Sigmoid colon (tissue), 7 donors: ENCODE measurements around the gene PDE4DIP. TPM values are rescaled to one million over a fixed set of nuclear protein-coding genes. Genes with fewer than 3 reads are reported as not detected.
"Not testable (repeated sequence)": the region's sequence is repeated elsewhere in the genome, so short reads cannot be mapped to it uniquely, and the experiment has no call there.

Experiments
- DNase-seq: peaks from one replicate; pipeline ENCODE4 v3.0.0-alpha.2; 2019
- H3K27ac ChIP-seq, 4 donors: fragments of 200-600 bp; sonication (generic); one replicate each; pipeline ENCODE4 v1.5.1; 2016 to 2019; ENCODE audit warnings: mild to moderate bottlenecking in 1 of 4
- H3K27me3 ChIP-seq, 3 donors: fragments of 200-600 bp; sonication (generic); one replicate each; pipeline ENCODE4 v1.5.1; 2019; ENCODE audit warnings: mild to moderate bottlenecking in 1 of 3
- H3K36me3 ChIP-seq, 4 donors: fragments of 200-600 bp; sonication (generic); one replicate each; pipeline ENCODE4 v1.5.1; 2016 to 2019
- H3K4me1 ChIP-seq, 4 donors: fragments of 200-600 bp; sonication (generic); one replicate each; pipeline ENCODE4 v1.5.1; 2017 to 2019
- H3K4me3 ChIP-seq, 4 donors: fragments of 200-600 bp; sonication (generic); one replicate each; pipeline ENCODE4 v1.5.1; 2017 to 2019; ENCODE audit warnings: mild to moderate bottlenecking in 2 of 4, moderate library complexity in 1 of 4
- H3K9me3 ChIP-seq, 4 donors: fragments of 200-600 bp in 3 of 4; sonication (generic) in 3 of 4; one replicate each; pipeline versions ENCODE4 v1.5.1 to v1.6.1; 2013 to 2019
- WGBS, 2 donors: extraction: QIAGEN DNeasy Blood & Tissue Kit; methylation state at CpG; one replicate each; pipeline ENCODE4 v1.1.7; 2013; 5-methylcytosine and 5-hydroxymethylcytosine counted together
- intact Hi-C: fragments of 100-400 bp; cut with DNase I; formaldehyde crosslinking; loops from one replicate; pipeline ENCODE4 v1.15.1; 2023
- polyA plus RNA-seq, 3 donors: library from polyadenylated mRNA; stranded (reverse); fragments of 200-250 nt; gene quantifications; one replicate each; pipeline ENCODE4 v1.2.3, GENCODE V29; 2013
- total RNA-seq, 4 donors: library from RNA; depleted of rRNA; stranded (reverse); fragments of >200 nt; gene quantifications; one replicate each; pipeline ENCODE4 v1.1.0, GENCODE V29; 2016
- donor health status: healthy with polysubstance abuse.
- donor health status: Bipolar disorder and iron deficiency.
- donor health status: healthy.

PDE4DIP gene
- total and polyA plus RNA-seq, 7 donors = 16.8 to 59.5 (median 29.0) TPM

DNA sequence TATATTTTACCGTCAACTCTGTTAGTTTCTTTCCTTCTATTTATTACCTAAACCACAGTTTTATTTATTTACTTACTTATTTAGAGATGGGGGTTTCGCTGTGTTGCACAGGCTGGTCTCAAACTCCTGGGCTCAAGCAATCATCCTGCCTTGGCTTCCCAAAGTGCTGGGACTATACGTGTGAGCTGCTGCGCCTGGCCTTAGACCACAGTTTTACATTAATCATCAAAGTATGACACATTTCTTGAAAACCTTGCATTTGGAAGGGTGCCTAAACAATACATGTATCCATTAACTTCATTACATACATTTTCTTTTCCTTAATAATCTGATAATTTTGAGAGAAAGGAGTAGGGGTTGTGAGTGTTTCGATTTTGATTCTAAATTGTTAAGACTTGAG lies 124.9 kb downstream of the PDE4DIP start:
- DNase-seq, intact Hi-C loops, H3K27me3 ChIP-seq, H3K36me3 ChIP-seq, H3K27ac ChIP-seq, H3K4me1 ChIP-seq, H3K9me3 ChIP-seq, H3K4me3 ChIP-seq: not testable (repeated sequence)
- WGBS, 2 donors = 71 to 79% methylated on average over 2 of the region's 5 CpGs

DNA sequence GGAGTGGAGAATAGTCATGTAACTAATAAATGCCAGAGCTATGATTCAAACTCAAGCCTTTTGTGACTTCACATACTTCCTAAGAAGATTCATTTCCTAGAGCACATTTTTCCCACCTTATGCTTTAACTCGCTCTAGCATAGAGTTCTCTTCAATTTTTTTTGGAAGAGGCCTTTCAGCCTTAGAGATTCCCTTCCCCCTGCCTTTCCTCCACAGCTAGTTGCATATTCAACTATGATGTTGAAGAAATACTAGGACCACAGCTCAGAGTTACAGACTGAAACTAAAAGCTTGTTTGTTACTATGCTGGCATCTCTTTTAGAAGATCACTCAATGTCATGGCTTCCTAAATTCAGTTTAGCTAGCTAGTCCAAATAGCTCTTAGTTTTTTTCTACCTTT lies 131.2 kb downstream of the PDE4DIP start:
- H3K27me3 ChIP-seq, H3K4me3 ChIP-seq, H3K9me3 ChIP-seq, DNase-seq, intact Hi-C loops, H3K4me1 ChIP-seq, H3K27ac ChIP-seq: not testable (repeated sequence)
- WGBS, 2 donors = 88 to 95% methylated on average over 1 of the region's 1 CpG
- peaks cover 0 to 30% (median 22%) of the 10 kb centered on the region in 4 donors for H3K36me3 ChIP-seq

DNA sequence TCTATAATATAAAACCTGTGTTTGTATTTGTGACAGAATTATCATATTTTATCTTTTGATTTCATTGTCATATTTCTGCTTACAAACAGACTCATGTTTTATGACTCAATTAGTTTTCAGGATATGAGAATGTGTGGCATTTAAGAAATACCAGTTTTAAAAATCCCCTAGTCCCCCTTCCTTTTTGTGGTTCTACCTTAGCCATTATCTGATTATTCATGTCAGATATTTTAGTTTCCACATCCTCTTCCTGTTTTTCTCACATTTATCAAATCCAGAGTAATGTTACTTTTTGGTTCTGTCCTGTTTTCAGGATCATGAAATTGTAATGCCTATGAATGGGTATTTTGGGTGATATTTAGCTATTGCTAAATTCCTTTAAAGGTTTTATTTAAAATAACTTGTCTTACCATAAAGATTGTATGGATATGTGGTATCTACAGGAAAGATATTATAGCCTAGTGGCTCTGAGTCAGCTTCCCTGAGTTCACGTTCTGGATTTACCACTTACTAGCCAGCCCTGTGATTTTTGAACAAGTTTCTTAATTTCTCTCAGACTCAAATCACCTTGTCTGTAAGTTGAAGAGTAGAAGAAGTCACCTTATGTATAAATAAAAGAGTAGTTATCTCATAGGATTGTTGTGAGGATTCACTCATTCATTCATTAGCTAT lies 131.8 kb downstream of the PDE4DIP start:
- 57 to 92% methylated on average over 1 of the region's 1 CpG for WGBS, 2 donors
- DNase-seq, H3K27ac ChIP-seq, intact Hi-C loops, H3K27me3 ChIP-seq, H3K4me3 ChIP-seq, H3K9me3 ChIP-seq, H3K4me1 ChIP-seq: not testable (repeated sequence)
- peaks cover 0 to 35% (median 24%) of the 10 kb centered on the region in 4 donors for H3K36me3 ChIP-seq

DNA sequence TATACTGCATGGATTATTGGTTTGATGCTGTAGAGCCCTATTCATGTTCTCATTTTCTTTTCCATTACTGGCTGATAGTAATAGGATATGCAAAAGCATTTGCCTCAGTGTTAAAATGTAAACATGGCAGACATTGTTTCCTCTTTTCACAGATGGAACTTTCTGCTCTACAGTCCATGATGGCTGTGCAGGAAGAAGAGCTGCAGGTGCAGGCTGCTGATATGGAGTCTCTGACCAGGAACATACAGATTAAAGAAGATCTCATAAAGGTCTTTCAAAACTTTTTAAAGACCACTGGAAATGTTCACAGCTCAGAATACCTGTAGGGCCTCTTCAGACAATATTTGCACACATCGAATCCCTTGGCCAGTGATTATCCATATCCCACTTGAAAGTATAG lies 133.6 kb downstream of the PDE4DIP start:
- H3K4me3 ChIP-seq, intact Hi-C loops, H3K9me3 ChIP-seq, H3K4me1 ChIP-seq, H3K27me3 ChIP-seq, H3K27ac ChIP-seq, DNase-seq: not testable (repeated sequence)
- peaks cover 0 to 51% (median 26%) of the 10 kb centered on the region in 4 donors for H3K36me3 ChIP-seq
- 87 to 97% methylated on average over 1 of the region's 1 CpG for WGBS, 2 donors

DNA sequence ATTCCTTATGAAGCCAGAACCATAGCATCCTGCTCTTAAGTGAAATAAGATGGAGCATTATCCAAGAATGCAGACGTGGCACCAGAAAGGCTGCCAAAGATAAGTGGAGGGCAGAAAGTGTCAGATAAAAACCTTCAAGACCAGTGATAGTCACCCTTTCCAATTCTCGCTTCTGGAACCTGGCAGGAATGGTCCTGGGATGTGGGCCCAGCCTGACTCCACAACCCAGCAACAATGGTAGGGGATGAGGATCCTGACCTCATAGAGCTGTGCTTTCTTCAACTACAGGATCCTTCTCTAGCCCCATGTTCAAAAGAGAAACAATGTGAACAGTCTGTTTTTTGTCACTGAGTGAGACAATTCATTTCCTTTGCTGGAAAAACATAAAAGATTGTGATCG lies 145.2 kb downstream of the PDE4DIP start:
- H3K36me3 ChIP-seq, intact Hi-C loops, DNase-seq, H3K27ac ChIP-seq, H3K27me3 ChIP-seq, H3K4me3 ChIP-seq, H3K9me3 ChIP-seq, H3K4me1 ChIP-seq: not testable (repeated sequence)
- WGBS, 2 donors = 82 to 85% methylated on average over 3 of the region's 3 CpGs

DNA sequence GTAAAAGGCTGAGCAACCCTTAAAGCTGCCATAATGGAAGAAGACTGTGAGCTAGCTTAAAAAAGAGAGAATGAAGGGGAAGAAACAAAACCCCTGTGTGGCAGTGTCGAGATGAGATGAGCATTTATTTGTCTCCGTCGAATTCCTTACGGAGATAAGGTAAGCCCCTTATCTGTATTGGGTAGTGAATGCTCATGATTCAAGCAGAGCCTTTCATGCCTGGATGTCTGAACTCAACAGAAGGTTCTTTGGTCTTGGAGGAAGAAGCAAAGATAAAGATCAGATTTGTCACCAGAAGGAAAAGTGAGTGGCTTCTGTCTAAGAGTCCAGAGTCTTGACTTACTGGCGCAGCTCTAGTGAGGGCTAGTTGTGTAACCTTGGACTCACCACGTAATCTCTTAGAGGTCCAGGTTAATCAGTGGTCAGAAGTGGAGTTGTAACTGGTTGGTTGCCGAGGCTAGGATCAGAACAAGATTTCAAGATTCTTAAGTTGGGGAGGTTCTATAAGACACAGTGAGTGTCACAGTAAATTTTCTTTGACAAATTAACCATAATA lies 146.1 kb downstream of the PDE4DIP start:
- WGBS, 2 donors = 83 to 84% methylated on average over 5 of the region's 7 CpGs
- H3K36me3 ChIP-seq, intact Hi-C loops, H3K27ac ChIP-seq, H3K9me3 ChIP-seq, H3K4me3 ChIP-seq, DNase-seq, H3K27me3 ChIP-seq, H3K4me1 ChIP-seq: not testable (repeated sequence)

DNA sequence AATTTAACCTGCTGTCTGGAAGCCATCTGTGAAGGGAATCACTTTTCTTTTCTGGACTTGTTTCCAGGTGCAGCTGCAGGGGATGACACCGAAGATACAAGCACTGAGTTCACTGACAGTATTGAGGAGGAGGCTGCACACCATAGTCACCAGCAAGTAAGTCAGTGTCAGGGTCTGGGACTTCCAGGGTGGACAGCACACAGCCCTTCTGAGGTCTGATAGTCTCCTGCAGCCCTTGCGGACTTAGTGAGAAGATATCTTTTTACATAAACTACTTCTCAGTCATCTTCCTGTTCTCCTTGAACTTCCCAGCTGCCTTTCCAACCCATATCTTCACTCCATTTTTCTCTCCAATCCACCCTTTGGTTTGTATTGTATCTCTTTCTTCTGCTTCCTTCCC lies 147.6 kb downstream of the PDE4DIP start:
- 92 to 96% methylated on average over 1 of the region's 2 CpGs for WGBS, 2 donors
- intact Hi-C loops, H3K9me3 ChIP-seq, H3K27me3 ChIP-seq, H3K27ac ChIP-seq, H3K4me1 ChIP-seq, DNase-seq, H3K36me3 ChIP-seq, H3K4me3 ChIP-seq: not testable (repeated sequence)

DNA sequence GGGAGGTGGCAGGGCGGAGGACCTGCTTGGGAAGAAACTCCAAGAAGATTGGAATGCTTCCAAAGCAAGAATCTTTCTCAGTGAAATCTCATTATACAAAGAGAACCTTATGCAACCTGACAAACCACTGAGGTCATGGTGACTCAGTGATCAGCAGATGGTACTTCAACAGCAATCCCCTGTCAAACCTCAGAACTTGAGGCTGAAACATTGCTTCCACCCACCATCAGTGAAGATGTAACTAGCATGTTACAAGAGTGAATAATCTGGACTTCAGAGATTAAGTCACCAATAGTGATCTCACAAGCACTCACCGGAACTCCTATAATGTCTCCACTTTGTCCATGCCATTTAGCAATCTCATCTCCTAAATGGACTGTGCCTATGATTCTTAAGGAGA lies 148.1 kb downstream of the PDE4DIP start:
- not testable (repeated sequence) for H3K27me3 ChIP-seq
- WGBS, 2 donors = 90 to 92% methylated on average over 1 of the region's 2 CpGs

DNA sequence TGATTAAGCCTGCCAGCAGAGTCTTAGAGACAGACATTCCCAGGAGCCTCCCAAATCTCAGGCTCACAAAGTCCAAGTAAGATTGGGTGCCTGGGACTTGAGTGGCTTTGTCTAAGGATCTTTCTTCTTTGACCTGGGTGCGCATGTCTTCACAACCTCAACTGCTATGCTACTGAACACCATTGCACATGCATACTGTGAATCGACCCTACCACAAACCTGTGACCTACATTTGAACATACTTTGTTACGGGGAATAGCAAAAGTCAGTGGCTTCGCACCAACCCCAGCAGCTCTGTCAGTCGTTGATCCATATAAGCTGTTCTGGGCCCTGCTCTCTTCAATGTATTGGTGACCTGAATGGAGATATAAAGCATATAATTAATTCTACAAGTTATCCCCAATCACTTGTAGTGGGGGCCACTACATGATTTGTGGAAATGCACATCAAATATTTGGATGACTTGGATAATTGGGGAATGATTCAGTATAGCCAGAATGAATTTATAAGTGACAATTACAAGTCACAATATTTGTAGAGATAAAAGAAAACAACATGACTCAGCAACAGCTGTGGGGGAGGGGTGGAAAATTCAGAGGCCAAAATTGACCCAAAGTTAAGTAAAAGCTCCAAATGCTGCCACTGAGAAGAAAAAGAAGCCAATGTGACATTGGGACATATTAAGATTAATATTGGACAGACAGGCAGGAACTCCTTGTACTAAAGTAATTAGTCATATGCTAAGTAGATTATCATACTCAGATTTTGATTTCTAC lies 152.4 kb downstream of the PDE4DIP start:
- H3K4me3 ChIP-seq, intact Hi-C loops, H3K9me3 ChIP-seq, H3K27ac ChIP-seq, H3K27me3 ChIP-seq, H3K4me1 ChIP-seq, DNase-seq, H3K36me3 ChIP-seq: not testable (repeated sequence)
- WGBS, 2 donors = 90 to 91% methylated on average over 4 of the region's 5 CpGs

More for the DNA sequence above, 148.1 kb downstream of the PDE4DIP start:
- DNase-seq, H3K9me3 ChIP-seq, H3K4me1 ChIP-seq, H3K36me3 ChIP-seq, intact Hi-C loops, H3K27ac ChIP-seq, H3K4me3 ChIP-seq: not testable (repeated sequence)

DNA sequence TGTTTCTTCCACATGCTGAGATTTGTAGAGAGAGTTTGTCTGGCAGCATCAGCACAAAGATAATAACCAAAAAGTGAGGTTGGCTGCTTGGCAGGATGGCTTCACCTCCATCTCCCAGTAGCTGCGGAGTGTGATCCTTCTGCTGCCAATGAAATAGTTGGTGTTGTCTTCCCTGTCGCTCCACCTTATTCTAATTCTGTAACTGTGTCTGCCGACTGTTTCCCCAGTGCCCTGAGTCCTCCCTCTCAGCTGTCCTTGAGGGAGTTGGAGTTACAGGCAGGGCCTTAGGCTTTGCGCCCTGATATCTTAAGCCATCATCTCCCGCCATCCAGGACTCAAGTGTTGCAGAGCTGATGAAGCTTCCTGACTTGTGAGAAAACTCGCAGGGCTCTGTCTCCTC lies 153.2 kb downstream of the PDE4DIP start:
- H3K27me3 ChIP-seq, H3K36me3 ChIP-seq, DNase-seq, intact Hi-C loops, H3K9me3 ChIP-seq, H3K4me3 ChIP-seq, H3K27ac ChIP-seq, H3K4me1 ChIP-seq: not testable (repeated sequence)
- 79 to 95% methylated on average over 2 to 3 of the region's 6 CpGs for WGBS, 2 donors

DNA sequence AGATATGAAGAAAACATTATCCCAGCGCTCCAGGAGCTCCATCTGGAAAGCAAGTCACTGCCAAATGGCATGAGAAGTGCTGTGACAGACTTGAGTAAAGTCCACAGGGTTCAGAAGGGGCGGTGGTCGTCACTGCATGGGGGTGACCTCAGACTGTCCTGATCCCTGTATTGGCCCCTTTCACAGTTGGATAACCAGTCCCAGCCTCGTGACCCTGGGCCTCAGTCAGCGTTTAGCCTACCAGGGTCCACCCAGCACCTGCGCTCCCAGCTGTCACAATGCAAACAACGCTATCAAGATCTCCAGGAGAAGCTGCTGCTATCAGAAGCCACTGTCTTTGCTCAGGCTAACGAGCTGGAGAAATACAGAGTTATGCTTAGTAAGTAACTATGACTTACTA lies 158.4 kb downstream of the PDE4DIP start:
- 44% methylated on average over 2 of the region's 8 CpGs; no CpG with 5 or more reads in 1 of the 2 donors for WGBS, 2 donors
- H3K27me3 ChIP-seq, DNase-seq: not testable (repeated sequence)

DNA sequence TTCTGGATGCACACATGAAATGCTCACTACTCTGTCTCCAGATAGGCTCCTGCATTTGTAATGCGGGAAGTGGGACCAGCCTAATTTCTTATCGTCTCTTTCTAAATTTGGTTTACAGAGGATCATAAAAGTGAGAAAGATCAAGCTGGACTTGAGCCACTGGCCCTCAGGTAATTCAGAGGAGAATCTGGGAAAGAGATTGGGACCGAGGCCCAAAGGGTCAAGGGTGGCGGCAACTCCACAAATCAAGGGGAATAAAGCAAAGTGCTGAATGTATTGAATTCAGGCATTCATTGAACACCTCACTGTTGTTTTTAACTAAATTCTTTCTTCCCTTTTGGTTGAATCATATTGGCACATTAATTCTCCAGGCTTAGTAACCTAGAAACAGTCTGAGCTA lies 164.1 kb downstream of the PDE4DIP start:
- no CpG with 5 or more reads among the region's 4 CpGs for WGBS, 2 donors
- H3K27ac ChIP-seq, DNase-seq, intact Hi-C loops, H3K4me3 ChIP-seq, H3K4me1 ChIP-seq, H3K36me3 ChIP-seq, H3K27me3 ChIP-seq, H3K9me3 ChIP-seq: not testable (repeated sequence)

More for the DNA sequence above, 158.4 kb downstream of the PDE4DIP start:
- intact Hi-C loops, H3K27ac ChIP-seq, H3K4me1 ChIP-seq, H3K4me3 ChIP-seq, H3K9me3 ChIP-seq, H3K36me3 ChIP-seq: not testable (repeated sequence)

DNA sequence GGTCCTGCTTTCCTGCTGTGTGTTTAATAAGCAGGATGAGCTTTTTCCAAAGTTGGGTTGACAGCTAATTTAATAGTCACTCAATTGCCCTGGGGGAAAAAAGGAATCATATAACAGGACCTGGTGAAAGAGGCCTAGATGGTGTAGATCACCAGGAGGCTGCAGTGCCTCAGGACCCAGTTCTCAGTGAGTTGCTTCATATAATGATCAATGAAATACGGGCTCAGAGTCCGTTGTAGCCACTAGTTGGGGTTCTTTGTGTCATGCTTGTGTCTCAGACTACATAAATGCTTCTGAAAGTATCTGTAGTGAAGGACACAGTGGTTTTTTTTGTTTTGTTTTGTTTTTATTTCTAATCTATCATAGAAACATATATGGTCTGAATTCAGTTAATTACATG lies 164.5 kb downstream of the PDE4DIP start:
- 90 to 94% methylated on average over 2 of the region's 2 CpGs for WGBS, 2 donors
- intact Hi-C loops, H3K27ac ChIP-seq, DNase-seq, H3K36me3 ChIP-seq, H3K9me3 ChIP-seq, H3K4me3 ChIP-seq, H3K4me1 ChIP-seq, H3K27me3 ChIP-seq: not testable (repeated sequence)
